Brain microvascular endothelial cell (primary cell): Measurements from ENCODE around the gene ZNF462.

Experiments used
- DNase-seq: peaks from one replicate; pipeline ENCODE4 v3.0.0-alpha.2; 2020
- H3K27ac ChIP-seq: fragments of 250-450 bp; sonication (Bioruptor Pico); 2 replicates; pipeline ENCODE4 v1.5.1; 2020; ENCODE audit warnings: mild to moderate bottlenecking, moderate library complexity
- H3K27me3 ChIP-seq: fragments of 250-450 bp; sonication (Bioruptor Pico); replicated peaks from 2 replicates; pipeline ENCODE4 v1.5.1; 2020; ENCODE audit warnings: mild to moderate bottlenecking
- H3K36me3 ChIP-seq: fragments of 250-450 bp; sonication (Bioruptor Pico); replicated peaks from 2 replicates; pipeline ENCODE4 v1.5.1; 2020; ENCODE audit warnings: mild to moderate bottlenecking
- H3K4me3 ChIP-seq: 2 replicates; pipeline ENCODE4 v1.5.1; 2011; ENCODE audit warnings: low read depth, mild to moderate bottlenecking, control low read depth, low read length, moderate library complexity
- CTCF ChIP-seq: IDR thresholded peaks from 2 replicates; pipeline ENCODE4 v1.5.1; 2011; ENCODE audit warnings: low read depth, mild to moderate bottlenecking, moderate library complexity, low read length, control low read depth, inconsistent platforms; ENCODE audit errors: missing control alignments
- in situ Hi-C: cut with HindIII; loops from 2 replicates; pipeline ENCODE4 v1.10.0; 2017; ENCODE audit warnings: low sequenced_read_pairs, low pct_ligation_motif_present

Gene ZNF462

GRCh38 chr9:107025260-107026035 lies 162.5 kb downstream of the ZNF462 start:
- in situ Hi-C loops, result no loop called here
- DNase-seq, result no peak

GRCh38 chr9:107029146-107029545 lies 166.2 kb downstream of the ZNF462 start:
- H3K4me3 ChIP-seq, result no peak overlapping the region
- no peak for TF ChIP-seq CTCF

More at GRCh38 chr9:107025260-107026035, 162.5 kb downstream of the ZNF462 start:
- Histone ChIP-seq H3K27ac (no peak overlapping the region), H3K4me3 (no peak overlapping the region), H3K27me3 (no peaks in the 10 kb centered on the region), H3K36me3 (no peaks in the 10 kb centered on the region)
- TF ChIP-seq CTCF, result no peak

GRCh38 chr9:107033966-107034365 lies 171.0 kb downstream of the ZNF462 start:
- TF ChIP-seq CTCF, result no peak
- DNase-seq, result no peak
- in situ Hi-C loops, result no loop called here
- Histone ChIP-seq H3K4me3 (no peak overlapping the region), H3K27me3 (no peaks in the 10 kb centered on the region), H3K36me3 (no peaks in the 10 kb centered on the region), H3K27ac (no peak overlapping the region)

More at GRCh38 chr9:107029146-107029545, 166.2 kb downstream of the ZNF462 start:
- Histone ChIP-seq H3K36me3 (no peaks in the 10 kb centered on the region), H3K27me3 (no peaks in the 10 kb centered on the region), H3K27ac (no peak overlapping the region)
- in situ Hi-C loops, result no loop called here
- no peak for DNase-seq

- no peak for TF ChIP-seq CTCF
- in situ Hi-C loops, result no loop called here
- DNase-seq, result no peak
- no peak overlapping the region for H3K4me3 ChIP-seq
- no peak overlapping the region for H3K27ac ChIP-seq
- H3K36me3 ChIP-seq, result no peaks in the 10 kb centered on the region
- H3K27me3 ChIP-seq, result no peaks in the 10 kb centered on the region
Measured at GRCh38 chr9:107034831-107035230, 171.9 kb downstream of the ZNF462 start.

DNA sequence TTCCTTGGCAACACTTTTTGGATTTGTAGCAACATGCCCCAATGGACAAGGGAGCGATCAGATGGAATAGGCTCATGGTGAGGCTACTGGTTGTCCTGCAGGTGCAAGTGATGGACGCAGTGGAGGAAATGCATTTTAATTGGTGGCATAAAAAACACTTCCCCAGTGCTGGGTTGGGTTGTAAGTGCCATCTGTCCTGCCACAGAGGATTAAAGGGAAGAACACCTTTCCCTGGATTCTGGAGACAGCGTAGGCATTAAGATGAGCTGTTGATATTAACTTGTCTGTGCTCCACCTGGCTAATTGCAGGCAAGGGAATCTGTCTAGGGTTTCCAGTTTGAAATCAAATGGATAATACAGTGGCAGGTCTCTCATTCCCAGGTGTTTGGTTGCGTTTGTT lies 173.4 kb downstream of the ZNF462 start:
- in situ Hi-C loops, result no loop called here
- Histone ChIP-seq H3K27me3 (no peaks in the 10 kb centered on the region), H3K4me3 (no peak overlapping the region), H3K27ac (no peak overlapping the region), H3K36me3 (no peaks in the 10 kb centered on the region)
- no peak for TF ChIP-seq CTCF
- DNase-seq, result no peak

DNA sequence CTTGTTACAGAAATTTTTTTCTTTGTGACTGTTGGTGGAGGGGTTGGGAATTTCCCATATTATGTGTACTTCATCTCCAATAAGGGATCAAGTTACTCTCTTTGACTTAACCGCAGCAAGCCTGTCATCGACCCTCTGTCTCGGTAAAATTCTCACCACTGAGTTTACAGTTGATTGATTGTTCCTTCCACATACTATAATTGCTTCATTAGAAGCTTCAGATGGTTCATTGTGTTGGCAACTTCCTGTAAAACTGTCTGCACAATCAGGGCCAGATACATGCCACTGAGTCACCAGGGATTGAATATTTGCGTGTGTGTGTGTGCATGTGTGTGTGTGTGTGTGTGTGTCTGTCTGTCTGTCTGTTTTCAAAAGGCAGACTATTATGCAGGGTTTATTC lies 176.6 kb downstream of the ZNF462 start:
- H3K27me3 ChIP-seq, result no peaks in the 10 kb centered on the region
- H3K36me3 ChIP-seq, result no peaks in the 10 kb centered on the region
- no peak for TF ChIP-seq CTCF
- no peak overlapping the region for H3K4me3 ChIP-seq
- H3K27ac ChIP-seq, result no peak overlapping the region
- peak; percentile 67 for DNase-seq
- in situ Hi-C loops, result no loop called here
